Measurements from ENCODE around the gene AHDC1.
"Not testable (repeated sequence)": the region's sequence is repeated elsewhere in the genome, so short reads cannot be mapped to it uniquely, and the experiment has no call there.

The AHDC1 gene, protein sequence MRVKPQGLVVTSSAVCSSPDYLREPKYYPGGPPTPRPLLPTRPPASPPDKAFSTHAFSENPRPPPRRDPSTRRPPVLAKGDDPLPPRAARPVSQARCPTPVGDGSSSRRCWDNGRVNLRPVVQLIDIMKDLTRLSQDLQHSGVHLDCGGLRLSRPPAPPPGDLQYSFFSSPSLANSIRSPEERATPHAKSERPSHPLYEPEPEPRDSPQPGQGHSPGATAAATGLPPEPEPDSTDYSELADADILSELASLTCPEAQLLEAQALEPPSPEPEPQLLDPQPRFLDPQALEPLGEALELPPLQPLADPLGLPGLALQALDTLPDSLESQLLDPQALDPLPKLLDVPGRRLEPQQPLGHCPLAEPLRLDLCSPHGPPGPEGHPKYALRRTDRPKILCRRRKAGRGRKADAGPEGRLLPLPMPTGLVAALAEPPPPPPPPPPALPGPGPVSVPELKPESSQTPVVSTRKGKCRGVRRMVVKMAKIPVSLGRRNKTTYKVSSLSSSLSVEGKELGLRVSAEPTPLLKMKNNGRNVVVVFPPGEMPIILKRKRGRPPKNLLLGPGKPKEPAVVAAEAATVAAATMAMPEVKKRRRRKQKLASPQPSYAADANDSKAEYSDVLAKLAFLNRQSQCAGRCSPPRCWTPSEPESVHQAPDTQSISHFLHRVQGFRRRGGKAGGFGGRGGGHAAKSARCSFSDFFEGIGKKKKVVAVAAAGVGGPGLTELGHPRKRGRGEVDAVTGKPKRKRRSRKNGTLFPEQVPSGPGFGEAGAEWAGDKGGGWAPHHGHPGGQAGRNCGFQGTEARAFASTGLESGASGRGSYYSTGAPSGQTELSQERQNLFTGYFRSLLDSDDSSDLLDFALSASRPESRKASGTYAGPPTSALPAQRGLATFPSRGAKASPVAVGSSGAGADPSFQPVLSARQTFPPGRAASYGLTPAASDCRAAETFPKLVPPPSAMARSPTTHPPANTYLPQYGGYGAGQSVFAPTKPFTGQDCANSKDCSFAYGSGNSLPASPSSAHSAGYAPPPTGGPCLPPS (N-terminal part only)

DNA sequence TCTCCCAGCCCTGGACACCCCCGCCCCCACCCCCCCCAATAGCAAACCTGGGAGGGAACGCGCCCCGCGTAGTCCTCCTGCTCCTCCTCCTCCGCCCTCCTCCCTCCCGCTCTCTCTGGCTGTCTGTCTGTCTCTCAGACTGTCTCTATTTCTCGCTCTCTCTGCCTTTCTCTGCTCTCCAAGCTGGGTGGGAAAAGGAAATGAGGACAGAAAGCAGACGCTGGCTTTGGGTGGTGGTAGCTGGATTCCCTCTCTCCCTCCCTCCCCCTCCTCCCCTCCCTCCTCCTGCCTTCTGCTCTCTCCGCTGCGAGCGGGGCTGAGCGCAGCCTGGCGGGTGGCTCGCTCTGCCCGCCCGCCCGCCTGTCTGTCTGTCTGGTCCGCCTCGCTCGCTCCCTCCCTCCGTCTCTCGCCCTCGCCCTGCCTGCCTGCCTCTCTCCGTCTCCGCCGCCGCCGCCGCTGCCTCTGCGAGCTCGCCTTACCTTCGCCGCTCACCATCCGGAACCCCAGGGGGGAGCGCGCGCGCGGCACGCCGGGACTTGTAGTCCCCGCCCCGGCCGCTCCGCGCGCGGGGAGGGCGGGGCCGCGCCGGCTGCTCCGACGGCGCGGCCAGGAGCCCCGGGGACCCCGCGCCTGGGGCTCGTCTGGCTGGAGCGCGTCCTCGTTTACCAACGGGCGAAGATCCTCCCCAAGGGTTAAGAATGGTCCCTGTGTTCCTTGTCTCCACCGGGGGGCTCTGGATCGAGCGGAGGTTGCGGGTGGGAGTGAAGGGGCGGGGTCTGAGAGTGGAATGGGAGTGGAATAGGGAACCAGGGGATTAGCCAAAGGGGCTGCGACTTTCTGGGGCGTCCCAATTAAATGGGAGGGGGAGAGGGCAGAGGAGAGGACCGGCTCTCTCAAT is at the start of gene AHDC1:
TSS of gene AHDC1 (minus strand) at position 464 of the 898 bp plus-strand sequence. CDS start 52,029 bp downstream, outside the sequence.
- DNase-seq, result peak; percentile 94

DNA sequence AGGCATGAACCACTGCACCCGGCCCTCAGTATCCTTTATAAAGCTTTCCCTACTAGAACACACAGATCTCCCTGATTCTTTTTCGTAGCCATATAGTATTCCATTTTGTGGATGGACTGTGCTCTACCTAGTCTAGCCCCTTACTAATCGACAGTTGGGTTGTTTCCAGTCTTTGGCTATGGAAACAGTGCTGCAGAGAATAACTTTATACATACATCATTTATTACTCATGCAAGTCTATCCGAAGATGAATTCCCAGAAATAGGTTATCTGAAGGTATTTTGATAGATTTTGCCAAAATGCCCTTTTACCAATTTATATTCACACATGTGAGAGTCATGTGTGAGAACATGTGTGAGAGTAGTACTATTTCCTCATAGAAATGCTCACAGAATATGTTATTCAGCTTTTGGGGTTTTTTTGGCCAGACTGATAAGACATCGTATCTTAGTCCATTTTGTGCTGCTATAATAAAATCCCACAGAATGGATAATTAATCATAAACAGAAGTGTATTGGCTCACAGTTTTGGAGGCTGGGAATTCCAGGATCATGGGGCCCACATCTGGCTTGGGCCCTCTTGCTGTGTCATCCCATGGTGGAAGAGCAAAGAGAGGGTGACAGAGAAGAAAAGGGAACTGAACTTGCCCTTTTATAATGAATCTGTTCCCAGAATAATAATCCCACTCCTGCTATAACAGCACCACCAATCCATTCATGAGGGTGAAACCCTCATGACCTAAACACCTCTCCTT is 48.3 kb upstream of the AHDC1 start:
- DNase-seq, result no peak

DNA sequence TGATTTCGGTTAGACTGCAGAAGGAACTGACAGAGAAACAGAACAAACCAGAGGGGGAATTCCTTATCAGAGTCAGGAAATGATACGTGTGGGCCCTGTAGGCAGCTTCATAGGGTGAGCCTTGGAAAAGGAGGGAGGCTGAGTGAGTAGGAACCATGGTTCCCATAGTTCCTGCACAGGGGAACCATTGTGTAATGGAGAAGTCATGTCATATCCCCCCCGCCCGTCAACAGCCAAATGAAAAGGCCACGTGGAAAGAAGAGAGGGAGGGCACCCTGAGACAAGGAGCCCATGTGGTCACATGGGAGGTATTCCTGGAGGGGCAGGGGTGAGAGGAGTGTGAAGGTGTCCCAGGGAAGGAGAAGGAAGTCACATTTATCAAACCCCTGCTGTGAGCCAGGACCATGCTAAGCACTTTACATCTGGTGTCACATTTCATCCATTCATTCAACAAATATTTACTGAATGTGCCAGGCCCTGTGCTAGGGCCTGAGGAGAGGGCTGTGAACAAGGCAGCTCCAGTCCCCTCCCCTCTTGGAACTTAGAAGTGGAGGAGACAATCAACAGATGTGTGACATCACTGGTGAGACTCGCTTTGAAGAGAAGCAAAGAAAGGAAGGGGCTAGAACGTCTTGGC is 46.7 kb upstream of the AHDC1 start:
- no peak for DNase-seq

DNA sequence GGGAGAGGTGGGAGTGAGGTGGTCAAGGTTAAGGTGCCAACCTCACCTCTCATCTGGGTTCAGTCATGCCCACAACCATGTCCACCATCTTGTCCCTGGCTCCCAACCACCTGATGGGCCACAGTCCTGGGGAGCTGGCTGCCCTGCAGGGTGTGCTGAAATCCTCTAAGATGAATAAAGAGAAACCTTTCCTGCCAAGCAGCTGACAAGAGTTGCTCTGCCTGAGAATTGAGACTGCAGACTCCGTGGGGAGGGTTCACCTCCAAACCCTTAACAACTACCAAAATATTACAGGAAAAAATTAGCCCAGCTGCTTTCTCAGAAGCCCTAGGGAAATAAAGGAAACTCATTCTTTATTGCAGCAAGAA is 46.2 kb upstream of the AHDC1 start:
- no peak for DNase-seq

DNA sequence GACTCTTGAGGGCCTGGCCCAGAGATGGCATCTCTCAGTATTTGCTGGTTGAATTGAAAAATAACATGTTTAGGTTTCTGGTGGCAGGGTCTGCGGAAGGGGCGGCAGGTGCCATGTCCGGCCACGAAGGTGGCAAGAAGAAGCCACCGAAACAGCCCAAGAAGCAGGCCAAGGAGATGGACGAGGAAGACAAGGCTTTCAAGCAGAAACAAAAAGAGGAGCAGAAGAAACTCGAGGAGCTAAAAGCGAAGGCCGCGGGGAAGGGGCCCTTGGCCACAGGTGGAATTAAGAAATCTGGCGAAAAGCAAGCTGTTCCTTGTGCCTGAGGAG is 45.3 kb upstream of the AHDC1 start:
- no peak for DNase-seq

DNA sequence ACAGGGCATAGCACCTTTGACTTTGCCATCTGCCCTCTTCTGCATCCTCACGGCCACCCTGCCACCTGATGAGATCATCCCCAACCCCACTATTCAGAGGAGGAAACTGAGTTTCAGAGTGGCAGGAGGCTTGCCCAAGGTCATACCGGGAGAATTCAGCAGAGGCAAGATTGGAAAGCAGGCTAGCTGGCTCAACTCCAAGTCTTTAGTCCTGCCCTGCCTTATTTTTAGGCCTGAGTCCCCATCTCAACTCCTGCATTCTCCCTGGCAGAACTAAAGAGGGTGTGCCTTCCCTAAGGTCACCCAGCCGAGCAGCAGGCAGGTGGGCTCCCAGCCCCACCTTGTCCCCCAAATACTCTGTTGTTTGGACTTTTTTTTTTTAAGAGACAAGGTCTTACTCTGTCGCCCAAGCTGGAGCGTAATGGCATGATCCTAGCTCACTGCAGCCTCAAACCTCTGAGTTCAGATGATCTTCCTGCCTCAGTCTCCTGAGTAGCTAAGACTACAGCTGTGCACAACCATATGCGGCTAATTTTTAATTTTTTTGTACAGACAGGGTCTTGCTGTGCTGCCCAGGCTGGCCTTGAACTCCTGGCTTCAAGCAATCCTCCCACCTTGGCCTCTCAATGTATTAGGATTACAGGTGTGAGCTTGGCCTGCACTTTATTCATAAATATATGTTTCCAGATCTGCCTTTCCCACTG is 44.8 kb upstream of the AHDC1 start:
- no peak for DNase-seq

DNA sequence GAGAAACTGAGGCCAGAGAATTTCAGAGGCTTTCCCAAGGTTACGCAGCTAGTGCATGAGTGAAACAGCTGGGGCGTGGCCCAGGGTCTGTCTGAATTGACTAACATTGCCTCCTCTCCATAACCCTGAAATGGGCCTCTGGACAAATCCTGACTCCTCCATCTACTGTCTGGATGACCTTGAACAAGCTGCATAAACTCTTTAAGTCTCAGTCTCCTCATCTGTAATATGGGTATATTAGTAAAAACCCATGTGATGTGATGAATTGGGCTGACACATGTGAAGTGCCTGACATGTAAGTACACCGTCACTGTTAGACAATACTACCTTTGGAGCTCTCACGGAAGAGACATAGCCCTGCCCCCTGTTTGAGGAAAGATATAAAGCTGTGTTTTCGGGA is 43.4 kb upstream of the AHDC1 start:
- DNase-seq, result no peak

DNA sequence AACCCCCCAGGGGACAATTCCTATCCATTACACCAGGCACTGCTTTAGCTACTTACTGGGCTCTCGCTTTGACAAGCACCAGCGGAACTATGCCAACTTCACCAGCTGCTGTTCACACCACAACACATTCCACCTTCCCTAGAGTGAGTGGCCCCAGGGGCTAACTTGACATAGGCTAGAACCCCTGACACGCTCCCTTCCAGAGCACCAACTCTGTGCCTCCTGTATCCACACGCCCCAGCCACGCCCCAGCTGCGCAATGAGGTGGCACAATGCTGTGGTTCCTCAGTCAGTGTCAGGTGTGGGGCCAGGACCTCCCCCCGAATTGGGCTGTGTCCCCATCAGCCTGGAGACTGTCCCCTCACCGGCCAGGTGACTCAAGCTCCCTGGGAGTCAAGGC is 42.7 kb upstream of the AHDC1 start:
- DNase-seq, result no peak

DNA sequence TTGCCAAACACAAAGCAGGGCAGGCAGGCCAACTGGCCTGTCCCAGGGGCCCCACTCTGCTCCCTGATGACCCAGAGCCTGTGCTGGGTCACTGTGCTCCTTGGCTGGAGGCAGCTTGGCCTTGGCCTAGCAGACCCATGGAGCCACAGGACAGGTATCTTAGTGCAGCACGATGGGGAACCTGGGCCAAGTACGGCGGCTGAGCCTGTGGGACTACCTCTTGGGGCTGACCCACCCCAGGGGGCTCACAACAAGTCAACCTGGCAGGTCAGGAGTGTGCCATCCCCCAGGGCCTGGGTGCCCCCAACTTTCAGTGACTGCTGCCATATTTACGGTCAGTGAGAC is 41.1 kb upstream of the AHDC1 start:
- DNase-seq, result no peak

DNA sequence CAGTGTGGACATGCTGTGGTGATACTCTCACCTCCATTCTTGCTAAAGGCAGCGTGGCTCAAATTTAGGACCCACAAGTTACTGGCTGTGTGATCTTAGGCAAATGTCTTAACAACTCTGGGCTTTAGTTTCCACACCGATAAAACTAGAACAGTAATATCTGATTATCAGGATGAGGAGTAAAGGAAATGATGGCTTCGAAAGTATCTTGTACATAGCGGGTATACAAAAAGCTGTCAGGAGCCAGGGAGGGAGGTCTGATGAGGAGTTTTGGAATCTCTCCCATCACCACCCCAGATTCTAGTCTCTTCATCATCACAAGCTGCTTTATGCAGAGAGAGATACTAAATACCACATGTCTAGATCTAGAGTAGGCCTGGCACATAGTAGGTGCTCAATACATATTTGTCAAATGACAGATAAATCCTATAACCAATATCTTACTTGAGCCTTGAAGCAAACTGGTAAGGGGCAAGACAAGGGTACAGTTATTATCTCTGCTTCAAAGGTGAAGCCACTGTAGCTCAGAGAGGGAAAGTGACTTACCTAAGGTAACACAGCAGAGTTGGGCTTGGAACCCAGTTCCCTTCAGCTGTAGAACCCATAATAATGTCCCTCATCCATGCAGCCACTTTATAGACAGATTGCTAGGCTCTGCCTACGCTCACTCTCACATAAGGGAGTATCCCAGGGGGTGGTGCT is 40.6 kb upstream of the AHDC1 start:
- DNase-seq, result no peak

DNA sequence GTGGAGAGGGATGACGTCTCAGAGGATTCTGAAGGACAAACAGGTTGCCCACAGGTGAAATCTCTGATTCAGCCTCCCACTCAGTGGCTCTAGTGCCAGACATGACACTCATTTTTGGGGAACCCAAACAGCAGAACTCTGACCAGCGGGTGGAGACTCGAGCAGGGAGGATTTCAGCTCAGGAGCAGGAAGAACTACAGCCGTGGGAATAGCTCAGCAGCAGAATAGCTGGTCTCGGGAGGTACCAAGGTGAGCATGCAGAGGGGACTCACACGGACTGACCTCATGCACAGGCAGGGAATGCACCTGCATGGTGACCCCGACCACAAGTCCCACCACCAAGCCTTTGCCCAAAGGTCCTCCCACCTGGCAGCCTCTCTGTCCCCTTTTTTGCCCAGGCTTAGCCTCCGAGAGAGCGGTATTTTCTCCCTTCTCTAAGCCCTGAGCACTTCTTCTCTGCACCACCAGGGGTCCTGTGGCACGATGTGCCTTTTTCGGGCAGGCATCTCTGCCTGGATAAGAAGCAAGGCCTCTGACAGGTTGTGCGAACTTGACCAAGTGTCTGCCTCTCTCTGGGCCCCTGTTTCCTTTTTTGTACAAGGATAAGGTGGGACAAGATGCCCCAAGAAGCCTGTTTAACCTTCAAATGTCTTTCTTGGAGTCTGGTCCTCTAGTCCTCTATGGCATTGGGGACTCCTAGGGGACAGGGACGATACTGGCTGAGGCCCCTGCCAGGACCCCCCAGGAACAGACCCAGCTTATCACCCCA is 39.8 kb upstream of the AHDC1 start:
- DNase-seq, result no peak

DNA sequence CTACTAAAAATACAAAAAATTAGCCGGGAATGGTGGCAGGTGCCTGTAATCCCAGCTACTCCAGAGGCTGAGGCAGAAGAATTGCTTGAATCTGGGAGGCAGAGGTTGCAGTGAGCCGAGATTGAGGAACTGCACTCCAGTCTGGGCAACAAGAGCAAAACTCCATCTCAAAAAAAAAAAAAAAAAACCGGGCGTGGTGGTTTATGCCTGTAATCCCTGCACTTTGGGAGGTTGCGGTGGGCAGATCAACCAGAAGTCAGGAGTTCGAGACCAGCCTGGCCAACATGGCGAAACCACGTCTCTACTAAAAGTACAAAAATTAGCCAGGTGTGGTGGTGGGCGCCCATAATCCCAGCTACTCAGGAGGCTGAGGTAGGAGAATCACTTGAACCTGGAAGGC is 36.6 kb upstream of the AHDC1 start:
- not testable (repeated sequence) for DNase-seq

DNA sequence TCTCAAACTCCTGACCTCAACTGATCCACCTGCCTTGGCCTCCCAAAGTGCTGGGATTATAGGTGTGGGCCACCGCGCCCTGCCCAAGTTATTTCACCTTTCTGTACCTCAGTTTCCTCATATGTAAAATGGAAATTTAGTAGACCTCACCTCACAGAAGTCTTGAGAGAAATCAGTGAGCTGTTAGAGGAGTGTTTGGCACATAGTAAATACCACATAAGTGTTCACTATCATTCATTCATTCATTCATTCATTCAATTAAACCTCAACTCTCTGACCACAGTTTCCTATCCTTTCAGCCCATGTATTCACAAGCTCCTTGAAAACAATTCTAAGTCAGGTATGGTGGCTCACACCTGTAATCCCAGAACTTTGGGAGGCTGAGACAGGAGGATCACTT is 34.9 kb upstream of the AHDC1 start:
- DNase-seq, result no peak

DNA sequence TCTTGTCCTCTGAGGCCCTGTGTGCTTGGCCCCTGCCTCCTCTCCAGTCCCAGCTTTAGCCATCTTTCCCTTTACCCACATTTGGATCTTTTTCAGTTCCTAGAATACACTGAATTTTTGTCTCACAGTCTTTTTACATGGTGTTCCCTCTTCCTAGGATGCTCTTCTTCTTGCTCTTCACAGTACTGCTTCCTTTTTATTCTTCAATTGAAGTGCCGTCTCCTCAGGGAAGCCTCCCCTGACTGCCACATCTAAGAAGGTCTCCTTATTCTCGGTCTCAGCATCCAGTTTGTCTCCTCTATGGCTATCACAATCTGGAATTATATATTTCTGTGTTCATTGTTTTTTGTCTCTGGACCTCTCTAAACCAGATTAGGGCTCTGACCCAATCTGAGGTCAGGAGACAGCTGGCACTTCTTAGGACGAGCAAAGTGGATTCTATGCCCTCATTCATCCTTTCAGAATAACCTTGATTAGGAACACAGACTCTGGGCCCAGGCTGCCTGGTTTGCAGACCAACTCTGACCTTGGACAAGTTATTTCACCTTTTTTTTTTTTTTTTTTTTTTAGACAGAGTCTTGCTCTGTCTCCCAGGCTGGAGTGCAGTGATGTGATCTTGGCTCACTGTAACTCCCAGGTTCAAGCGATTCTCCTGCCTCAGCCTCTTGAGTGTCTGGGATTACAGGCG is 34.2 kb upstream of the AHDC1 start:
- DNase-seq, result no peak

DNA sequence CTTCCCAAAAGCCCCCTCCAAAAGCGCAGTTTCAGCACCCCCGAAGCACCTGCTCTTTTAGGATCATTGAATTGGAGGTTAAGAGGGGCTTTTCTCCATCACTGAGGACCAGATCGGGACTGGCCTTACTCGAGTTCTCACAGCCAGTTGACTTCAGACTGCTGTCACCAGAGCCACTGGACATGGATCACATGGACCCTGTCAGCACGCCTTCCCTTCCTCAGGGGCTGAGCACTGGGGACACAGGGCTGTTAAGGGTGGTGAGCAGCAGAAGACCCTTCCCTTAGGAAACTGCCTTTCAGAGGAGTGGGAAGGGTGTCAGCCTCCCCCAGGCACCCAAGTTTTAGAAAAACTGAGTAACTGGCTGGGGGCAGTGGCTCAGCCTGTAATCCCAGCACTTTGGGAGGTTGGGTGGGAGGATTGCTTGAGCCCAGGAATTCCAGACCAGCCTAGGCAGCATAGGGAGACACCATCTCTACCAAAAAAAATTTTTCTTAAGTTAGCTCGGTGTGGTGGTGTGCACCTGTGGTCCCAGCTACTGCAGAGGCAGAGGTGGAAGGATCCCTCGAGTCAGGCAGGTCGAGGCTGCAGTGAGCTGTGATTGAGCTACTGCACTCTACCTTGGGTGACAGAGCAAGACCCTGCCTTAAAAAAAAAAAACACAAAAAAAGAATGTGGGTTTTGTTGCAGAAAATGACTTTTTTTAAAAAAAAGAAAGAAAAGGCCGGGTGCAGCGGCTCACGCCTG is 31.6 kb upstream of the AHDC1 start:
- no peak for DNase-seq

DNA sequence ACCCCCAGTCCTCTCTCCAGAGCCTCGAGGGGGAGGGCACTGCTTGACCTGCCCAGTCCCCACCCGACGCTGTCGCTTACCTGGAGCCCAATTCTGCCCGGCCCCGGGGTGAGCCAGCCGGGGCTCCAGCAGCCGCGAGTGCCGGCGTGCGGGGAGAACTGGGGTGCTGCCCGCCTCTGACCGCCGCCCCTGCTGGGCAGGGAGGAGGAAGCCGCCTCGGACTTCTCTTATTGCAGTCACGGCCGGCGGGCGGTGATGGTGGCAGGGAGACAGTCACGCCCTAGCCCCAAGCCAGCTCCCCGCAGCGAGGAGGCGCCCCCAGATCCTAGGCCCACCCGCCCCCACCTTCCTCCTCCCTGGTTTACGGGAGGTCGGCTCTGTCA is 31.0 kb upstream of the AHDC1 start, which contains the start of gene FGR:
TSS of gene FGR (minus strand) at position 201 of the 383 bp plus-strand sequence. CDS start 11,269 bp downstream, outside the sequence.
- DNase-seq, result no peak

DNA sequence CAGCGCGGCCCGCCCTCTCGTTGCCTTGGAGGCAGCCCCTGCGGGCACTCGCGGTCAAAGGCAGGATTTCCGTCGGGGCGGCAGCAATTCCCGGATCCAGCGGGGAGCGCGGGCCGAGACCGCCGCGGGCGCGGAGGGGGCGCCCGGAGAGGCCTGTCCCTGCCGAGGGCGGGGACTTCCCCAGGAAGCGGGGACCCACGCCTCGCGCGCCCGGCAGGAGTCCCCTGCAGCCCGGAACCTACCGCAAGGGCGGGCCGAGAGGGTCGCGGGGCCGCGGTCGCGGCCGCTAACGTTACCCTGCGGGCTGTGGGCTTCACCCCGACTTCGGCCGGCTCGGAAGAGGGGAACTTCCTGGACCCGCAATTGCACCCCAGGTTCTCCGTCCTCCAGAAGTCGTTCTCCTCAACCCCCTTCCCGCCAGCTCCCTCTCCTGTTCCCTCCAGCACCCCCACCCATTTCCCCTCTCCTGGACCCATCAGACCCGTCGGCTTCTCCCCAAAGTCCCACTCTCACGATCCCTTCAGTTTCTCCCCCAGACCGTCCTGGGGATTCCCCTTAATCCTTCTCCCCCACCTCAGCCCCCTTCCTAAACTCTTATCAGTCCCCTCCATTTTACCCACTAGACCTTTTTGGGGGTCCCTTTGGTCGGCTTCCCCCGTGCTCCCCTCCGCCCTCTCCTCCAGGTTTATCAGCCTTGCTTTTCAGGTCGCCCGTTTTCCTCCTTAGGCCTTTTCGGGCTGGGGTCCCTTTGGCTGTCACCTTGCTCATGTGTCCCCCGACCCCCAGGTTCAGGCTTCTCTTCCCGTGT is 30.4 kb upstream of the AHDC1 start:
- DNase-seq, result peak; percentile 67

Measured in femur (tissue), 1 donor.